Tibial nerve (tissue), 4 donors: ENCODE data around the gene SH3BP2. TPM values are rescaled to one million over a fixed set of nuclear protein-coding genes. Genes with fewer than 3 reads are reported as not detected.

Experiments used
- DNase-seq, 2 donors: peaks; one replicate each; pipeline ENCODE4 v3.0.0-alpha.2; 2019; ENCODE audit warnings: low spot score in 2 of 2
- H3K27ac ChIP-seq, 4 donors: fragments of 200-600 bp; sonication (generic) in 3 of 4; one replicate each; pipeline ENCODE4 v1.5.1; 2017 to 2019; ENCODE audit warnings: mild to moderate bottlenecking in 1 of 4
- H3K27me3 ChIP-seq, 2 donors: fragments of 200-600 bp; sonication (generic) in 1 of 2; one replicate each; pipeline versions ENCODE4 v1.5.1 to v1.6.0; 2017 to 2019
- H3K36me3 ChIP-seq, 3 donors: fragments of 200-600 bp; sonication (generic); one replicate each; pipeline ENCODE4 v1.5.1; 2018 to 2019
- H3K4me1 ChIP-seq, 4 donors: fragments of 200-600 bp; sonication (generic) in 3 of 4; one replicate each; pipeline ENCODE4 v1.5.1; 2017 to 2019
- H3K4me3 ChIP-seq, 4 donors: fragments of 200-600 bp; sonication (generic) in 3 of 4; one replicate each; pipeline ENCODE4 v1.5.1; 2017 to 2019; ENCODE audit warnings: mild to moderate bottlenecking in 1 of 4, moderate library complexity in 1 of 4
- H3K9me3 ChIP-seq, 4 donors: fragments of 200-600 bp; sonication (generic) in 3 of 4; one replicate each; pipeline ENCODE4 v1.5.1; 2017 to 2019
- EP300 ChIP-seq, 2 donors: sonication (generic); formaldehyde crosslinking; IDR thresholded peaks; one replicate each; pipeline ENCODE4 v1.6.1; 2017; ENCODE audit warnings: antibody characterized with exemption in 2 of 2, mild to moderate bottlenecking in 1 of 2
- POLR2A ChIP-seq, 2 donors: fragments of 450-650 bp; IDR thresholded peaks; one replicate each; pipeline ENCODE4 v1.6.1; 2017; ENCODE audit warnings: antibody characterized with exemption in 2 of 2, mild to moderate bottlenecking in 2 of 2, moderate library complexity in 2 of 2
- WGBS, 2 donors: methylation state at CpG; one replicate each; pipeline ENCODE4 v1.1.5; 2018; 5-methylcytosine and 5-hydroxymethylcytosine counted together
- total RNA-seq, 4 donors: library from RNA; depleted of rRNA; stranded (reverse); fragments of >200 nt; gene quantifications; one replicate each; pipeline ENCODE4 v1.1.0, GENCODE V29; 2016
- TF ChIP-seq, protein P1 (sequence below), 5 experiments: fragments of 200-600 bp in 3 of 5; fragments of 450-650 bp in 2 of 5; sonication (generic) in 3 of 5; IDR thresholded peaks; one replicate each; pipeline ENCODE4 v1.5.1; 2016 to 2019; ENCODE audit warnings: antibody characterized with exemption in 5 of 5, mild to moderate bottlenecking in 3 of 5, moderate library complexity in 2 of 5

Gene SH3BP2
- total RNA-seq, 4 donors from 2014 or later, result 70.5 to 161 (median 77.8) TPM

DNA sequence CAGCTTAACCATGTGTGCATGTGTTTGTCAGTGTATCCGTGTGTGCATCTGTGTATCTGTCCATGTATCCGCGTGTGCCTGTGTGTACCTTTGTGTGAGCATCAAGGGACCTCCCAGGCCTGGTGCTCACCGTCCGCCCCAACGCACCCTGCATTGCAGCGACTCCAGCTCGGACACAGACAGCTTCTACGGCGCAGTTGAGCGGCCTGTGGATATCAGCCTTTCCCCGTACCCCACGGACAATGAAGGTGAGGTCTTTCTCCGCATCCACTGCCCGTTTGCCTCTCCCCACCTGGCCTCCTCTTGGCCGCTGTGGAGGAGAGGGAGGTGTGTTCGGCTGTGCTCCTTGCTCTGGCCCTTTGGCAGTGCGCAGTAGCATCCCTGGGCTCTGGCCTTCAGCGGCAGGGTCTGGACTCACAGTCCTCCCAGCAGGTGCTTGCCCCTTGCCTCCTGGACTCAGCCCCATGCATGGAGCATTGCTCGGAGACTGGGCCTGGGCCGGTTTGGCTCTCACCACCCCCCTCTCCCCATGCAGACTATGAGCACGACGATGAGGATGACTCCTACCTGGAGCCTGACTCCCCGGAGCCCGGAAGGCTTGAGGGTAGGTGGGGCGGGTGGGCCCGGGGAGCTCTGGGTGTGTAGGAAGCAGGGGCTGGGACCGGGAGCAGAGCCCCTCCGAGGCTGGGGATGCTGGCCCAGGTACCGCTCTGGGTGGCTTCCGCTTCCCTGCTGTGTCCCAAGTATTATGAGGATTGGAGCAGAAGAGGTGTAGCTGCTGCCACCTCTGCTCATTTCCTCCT is 34.4 kb downstream of the SH3BP2 start:
- Histone ChIP-seq H3K4me1 (peaks cover 0 to 27% (median 0%) of the 10 kb centered on the region in 4 donors), H3K27ac (no peak overlapping the region), H3K9me3 (no peaks in the 10 kb centered on the region), H3K27me3 (no peaks in the 10 kb centered on the region), H3K36me3 (peaks cover 0 to 98% (median 9%) of the 10 kb centered on the region in 3 donors), H3K4me3 (no peak overlapping the region)
- TF ChIP-seq, protein P1, sequence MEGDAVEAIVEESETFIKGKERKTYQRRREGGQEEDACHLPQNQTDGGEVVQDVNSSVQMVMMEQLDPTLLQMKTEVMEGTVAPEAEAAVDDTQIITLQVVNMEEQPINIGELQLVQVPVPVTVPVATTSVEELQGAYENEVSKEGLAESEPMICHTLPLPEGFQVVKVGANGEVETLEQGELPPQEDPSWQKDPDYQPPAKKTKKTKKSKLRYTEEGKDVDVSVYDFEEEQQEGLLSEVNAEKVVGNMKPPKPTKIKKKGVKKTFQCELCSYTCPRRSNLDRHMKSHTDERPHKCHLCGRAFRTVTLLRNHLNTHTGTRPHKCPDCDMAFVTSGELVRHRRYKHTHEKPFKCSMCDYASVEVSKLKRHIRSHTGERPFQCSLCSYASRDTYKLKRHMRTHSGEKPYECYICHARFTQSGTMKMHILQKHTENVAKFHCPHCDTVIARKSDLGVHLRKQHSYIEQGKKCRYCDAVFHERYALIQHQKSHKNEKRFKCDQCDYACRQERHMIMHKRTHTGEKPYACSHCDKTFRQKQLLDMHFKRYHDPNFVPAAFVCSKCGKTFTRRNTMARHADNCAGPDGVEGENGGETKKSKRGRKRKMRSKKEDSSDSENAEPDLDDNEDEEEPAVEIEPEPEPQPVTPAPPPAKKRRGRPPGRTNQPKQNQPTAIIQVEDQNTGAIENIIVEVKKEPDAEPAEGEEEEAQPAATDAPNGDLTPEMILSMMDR (IDR thresholded peaks at IDR 0.05), result no peak
- TF ChIP-seq POLR2A (IDR thresholded peaks at IDR 0.05) (no peak), EP300 (IDR thresholded peaks at IDR 0.05) (no peak)
- no peak for DNase-seq
- WGBS, 2 donors, result 89 to 91% methylated on average over 23 to 31 of the region's 31 CpGs

DNA sequence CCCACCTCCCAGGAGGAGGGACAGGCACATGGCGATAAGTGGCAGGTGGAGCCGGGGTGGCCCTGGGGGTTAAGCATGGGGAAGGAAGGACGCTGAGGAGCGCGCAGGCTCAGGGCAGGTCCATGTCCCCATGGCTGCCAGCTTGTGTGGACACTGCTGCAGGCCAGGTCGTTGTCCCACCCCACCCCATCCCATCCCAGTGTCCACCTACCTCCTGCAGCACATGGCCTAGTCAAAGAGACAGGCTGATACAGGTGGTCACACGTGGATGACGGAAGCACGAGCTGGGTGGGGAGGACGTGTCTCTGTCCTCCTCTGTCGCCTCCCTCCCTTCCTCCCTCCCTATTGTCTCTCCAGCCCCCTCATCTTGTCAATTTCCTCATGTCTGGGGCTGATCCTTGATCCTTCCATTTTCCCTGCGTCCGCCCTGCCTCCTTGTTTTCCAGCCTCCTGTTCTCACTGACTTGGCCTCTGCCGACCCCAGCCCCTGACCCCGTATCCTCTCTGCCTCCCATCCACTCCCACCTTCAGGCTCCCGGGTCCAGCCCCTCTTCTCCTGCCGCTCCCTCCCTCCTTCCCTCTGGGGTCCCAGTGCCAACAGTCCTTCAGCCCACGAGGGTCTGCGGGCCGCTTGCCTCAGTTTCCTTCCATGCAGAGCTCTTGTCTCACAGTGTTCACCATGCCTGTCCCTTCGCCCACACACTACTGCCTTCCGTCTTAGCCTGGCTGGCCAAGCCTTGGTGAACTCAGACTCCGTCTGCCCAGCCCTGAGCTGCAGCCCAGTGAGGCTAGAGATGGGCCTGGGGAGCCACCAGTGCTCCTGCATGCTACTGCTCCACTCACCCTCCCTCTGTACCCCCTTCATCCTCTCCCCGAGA is 35.2 kb downstream of the SH3BP2 start:
- H3K9me3 ChIP-seq, result no peaks in the 10 kb centered on the region
- H3K27ac ChIP-seq, result no peak overlapping the region
- H3K27me3 ChIP-seq, result no peaks in the 10 kb centered on the region
- TF ChIP-seq, protein P1 (IDR thresholded peaks at IDR 0.05), result no peak
- TF ChIP-seq EP300 (IDR thresholded peaks at IDR 0.05), result no peak
- no peak for TF ChIP-seq POLR2A (IDR thresholded peaks at IDR 0.05)
- WGBS, 2 donors, result 75 to 83% methylated on average over 22 to 23 of the region's 24 CpGs
- H3K4me1 ChIP-seq, result peaks cover 0 to 18% (median 0%) of the 10 kb centered on the region in 4 donors
- H3K36me3 ChIP-seq, result peaks cover 0 to 98% (median 9%) of the 10 kb centered on the region in 3 donors
- H3K4me3 ChIP-seq, result no peak overlapping the region
- DNase-seq, result no peak

DNA sequence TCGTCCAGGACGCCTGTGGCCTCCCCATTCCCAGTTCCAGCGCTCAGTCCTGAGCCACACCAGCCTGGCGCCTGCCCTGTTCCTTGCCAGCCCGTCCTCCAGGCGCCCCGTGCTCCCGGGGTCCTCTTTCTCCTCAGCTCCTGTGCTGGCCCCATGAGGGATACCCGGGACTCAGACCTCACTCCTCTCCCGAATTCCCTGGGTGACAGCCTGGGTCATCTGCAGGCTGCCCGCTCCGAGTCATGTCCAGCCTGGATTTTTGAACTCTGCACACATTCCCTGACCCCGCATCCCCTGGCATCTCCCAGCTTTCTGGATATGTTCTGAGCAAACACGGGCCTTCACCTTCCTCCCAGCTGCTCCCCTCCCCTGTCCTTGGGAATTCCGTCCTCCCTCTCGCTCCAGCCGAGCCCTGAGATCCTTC is 35.9 kb downstream of the SH3BP2 start:
- no peak for DNase-seq
- peaks cover 0 to 12% (median 0%) of the 10 kb centered on the region in 4 donors for H3K4me1 ChIP-seq
- no peaks in the 10 kb centered on the region for H3K9me3 ChIP-seq
- no peak overlapping the region for H3K27ac ChIP-seq
- no peaks in the 10 kb centered on the region for H3K27me3 ChIP-seq
- H3K36me3 ChIP-seq, result peaks cover 0 to 98% (median 9%) of the 10 kb centered on the region in 3 donors
- no peak overlapping the region for H3K4me3 ChIP-seq
- 81 to 89% methylated on average over 17 of the region's 17 CpGs for whole genome bisulfite sequencing, 2 donors
- TF ChIP-seq, protein P1 (IDR thresholded peaks at IDR 0.05), result no peak
- TF ChIP-seq POLR2A (IDR thresholded peaks at IDR 0.05) (no peak), EP300 (IDR thresholded peaks at IDR 0.05) (no peak)

GRCh38 chr4:2829321-2829932 is 36.5 kb downstream of the SH3BP2 start:
- Histone ChIP-seq H3K9me3 (no peaks in the 10 kb centered on the region), H3K27me3 (no peaks in the 10 kb centered on the region), H3K4me3 (no peak overlapping the region), H3K36me3 (peaks cover 0 to 98% (median 5%) of the 10 kb centered on the region in 3 donors), H3K4me1 (peaks cover 0 to 9% (median under 1%) of the 10 kb centered on the region in 4 donors), H3K27ac (no peak overlapping the region)
- peak in 1 of 2 donors; percentile 8 for DNase-seq
- no peak for TF ChIP-seq EP300 (IDR thresholded peaks at IDR 0.05)
- TF ChIP-seq, protein P1 (IDR thresholded peaks at IDR 0.05), result no peak
- no peak for TF ChIP-seq POLR2A (IDR thresholded peaks at IDR 0.05)
- 91 to 93% methylated on average over 13 to 18 of the region's 18 CpGs for WGBS, 2 donors
